K562 (cell line): ENCODE measurements around the gene SOX18. TPM values are rescaled to one million over a fixed set of nuclear protein-coding genes. Genes with fewer than 3 reads are reported as not detected.

Experiments
- ATF4 ChIP-seq: fragments of 450-650 bp; formaldehyde crosslinking; IDR thresholded peaks from 2 replicates; pipeline ENCODE4 v1.4.0; 2022; ENCODE audit warnings: mild to moderate bottlenecking, moderate library complexity
- BRD4 ChIP-seq: fragments of 200-600 bp; sonication (generic); IDR thresholded peaks from 2 replicates; pipeline ENCODE4 v1.6.1; 2017; ENCODE audit warnings: inconsistent platforms
- CEBPZ ChIP-seq: fragments of 150-350 bp; IDR thresholded peaks from 2 replicates; pipeline ENCODE4 v1.6.1; 2014; ENCODE audit warnings: low read depth, mild to moderate bottlenecking, low read length, borderline replicate concordance
- ETV5 ChIP-seq: sonication (generic); formaldehyde crosslinking; IDR thresholded peaks from 2 replicates; pipeline ENCODE4 v1.4.0; 2020; ENCODE audit warnings: low read depth, mild to moderate bottlenecking, missing genetic modification reagents
- HMGXB4 ChIP-seq: sonication (generic); formaldehyde crosslinking; IDR thresholded peaks from 2 replicates; pipeline ENCODE4 v1.8.1; 2023; ENCODE audit warnings: mild to moderate bottlenecking, missing genetic modification reagents
- KDM4B ChIP-seq, 2 experiments: fragments of 450-650 bp in 1 of 2; sonication (generic) in 1 of 2; IDR thresholded peaks; 2 replicates each; pipeline ENCODE4 v1.6.1; 2016 to 2017; ENCODE audit warnings: borderline replicate concordance in 2 of 2, antibody characterized with exemption in 1 of 2, low read depth in 1 of 2, mild to moderate bottlenecking in 1 of 2
- RCOR1 ChIP-seq, 2 experiments: IDR thresholded peaks; 2 replicates each; pipeline ENCODE4 v1.6.1; 2012; ENCODE audit warnings: low read depth in 2 of 2, low read length in 2 of 2, borderline replicate concordance in 1 of 2, improper control_type of control experiment in 1 of 2
- SIRT6 ChIP-seq: IDR thresholded peaks from one replicate; pipeline ENCODE4 v1.6.1; 2012; ENCODE audit warnings: low read depth, mild to moderate bottlenecking, control low read depth, inconsistent platforms, low read length, moderate library complexity
- TEAD1 ChIP-seq, 2 experiments: fragments of 450-650 bp in 1 of 2; sonication (generic) in 1 of 2; formaldehyde crosslinking; IDR thresholded peaks; 2 replicates each; pipeline versions ENCODE4 v1.4.0 to v1.8.0; 2020 to 2022; ENCODE audit warnings: mild to moderate bottlenecking in 2 of 2, missing genetic modification reagents in 1 of 2
- TEAD4 ChIP-seq, 2 experiments: sonication (generic) in 1 of 2; formaldehyde crosslinking in 1 of 2; IDR thresholded peaks; 2 replicates each; pipeline versions ENCODE4 v1.6.1 to v1.8.0; 2012 to 2022; ENCODE audit warnings: borderline replicate concordance in 1 of 2, inconsistent platforms in 1 of 2, low read length in 1 of 2, mild to moderate bottlenecking in 1 of 2, missing genetic modification reagents in 1 of 2
- UBTF ChIP-seq, 2 experiments: IDR thresholded peaks; 2 replicates each; pipeline ENCODE4 v1.6.1; 2012; ENCODE audit warnings: improper control_type of control experiment in 2 of 2, low read depth in 2 of 2, low read length in 2 of 2, borderline replicate concordance in 1 of 2
- ZBTB17 ChIP-seq: fragments of 450-650 bp; formaldehyde crosslinking; IDR thresholded peaks from 2 replicates; pipeline ENCODE4 v1.4.0; 2020; ENCODE audit warnings: mild to moderate bottlenecking
- ZNF146 ChIP-seq: IDR thresholded peaks from one replicate; pipeline ENCODE4 v1.6.1; 2018; ENCODE audit warnings: missing compliant biosample characterization; ENCODE audit not compliant: unreplicated experiment
- ZNF347 ChIP-seq: fragments of 450-650 bp; formaldehyde crosslinking; IDR thresholded peaks from 2 replicates; pipeline ENCODE4 v1.4.0; 2020; ENCODE audit warnings: low read depth, mild to moderate bottlenecking, moderate library complexity
- ZNF507 ChIP-seq: conservative IDR thresholded peaks from 2 replicates; pipeline ENCODE4 v1.6.1; 2017; ENCODE audit warnings: missing genetic modification characterization, missing compliant biosample characterization
- ZNF699 ChIP-seq: fragments of 250-450 bp; sonication (Bioruptor Pico); IDR thresholded peaks from 2 replicates; pipeline ENCODE4 v1.8.0; 2021; ENCODE audit warnings: mild to moderate bottlenecking, moderate library complexity; ENCODE audit not compliant: insufficient replicate concordance
- ZSCAN32 ChIP-seq: fragments of 450-650 bp; formaldehyde crosslinking; IDR thresholded peaks from 2 replicates; pipeline ENCODE4 v1.4.0; 2020; ENCODE audit warnings: mild to moderate bottlenecking, moderate library complexity
- polyA plus RNA-seq, 8 experiments: library from polyadenylated mRNA; depleted of rRNA in 4 of 8; stranded (reverse) in 5 of 8; unstranded in 3 of 8; fragments of >200 nt; fragmentation: Nextera tagmentation in 2 of 8; fragmentation: Illumina TruSeq in 1 of 8; extraction: Ambion mirVana in 2 of 8; extraction: Trizol in 1 of 8; gene quantifications; 2 replicates each; pipeline versions ENCODE4 v1.2.1 to v1.2.3, GENCODE V29; 2011 to 2014; ENCODE audit warnings: inconsistent platforms in 1 of 8, missing spikeins in 1 of 8
- total RNA-seq, 7 experiments: library from RNA; depleted of rRNA in 6 of 7; stranded (reverse); fragments of >200 nt in 6 of 7; fragmentation: Illumina TruSeq in 2 of 7; extraction: Trizol in 2 of 7; gene quantifications; 2 replicates each; pipeline versions ENCODE4 v1.2.1 to v1.2.3, GENCODE V29; 2011 to 2021; ENCODE audit warnings: low replicate concordance in 1 of 7

The SOX18 gene
- total and polyA plus RNA-seq, 9 of the 15 experiments (the other 6 are each of a cell fraction or from before 2014, with no cell fraction given): 0.15 to 19.8 (median 0.33) TPM

GRCh38 chr20:64062596-64063388 lies 13.4 kb upstream of the SOX18 start, which contains the start of gene TCEA2 (continued):
- peak; percentile 13 to 89; a peak in 3 of 4 replicates for TF ChIP-seq TEAD1 (CRISPR knock-in tag; IDR thresholded peaks at IDR 0.05)
- TF ChIP-seq ZSCAN32 (CRISPR knock-in tag): no peak
- no peak for TF ChIP-seq ZNF507 (tag)
- TF ChIP-seq UBTF (IDR thresholded peaks at IDR 0.05; ENCODE audit: borderline replicate concordance in 1 of 2, low read depth in 2 of 2, low read length in 2 of 2): no peak
- TF ChIP-seq ZNF347 (CRISPR knock-in tag): no peak
- no peak for TF ChIP-seq TEAD4 (IDR thresholded peaks at IDR 0.05; ENCODE audit: low read length)
- TF ChIP-seq TEAD4 (CRISPR knock-in tag; IDR thresholded peaks at IDR 0.05; ENCODE audit: borderline replicate concordance): no peak
- no peak for TF ChIP-seq BRD4
- no peak for TF ChIP-seq HMGXB4 (CRISPR knock-in tag)
- peak; percentile 58; the same call in 1 of the 2 replicates for TF ChIP-seq ETV5 (CRISPR knock-in tag)
- TF ChIP-seq ZBTB17 (CRISPR knock-in tag): peak; percentile 81
- TF ChIP-seq CEBPZ: no peak
- no peak for TF ChIP-seq ZNF146 (CRISPR knock-in tag)
- TF ChIP-seq ZNF699 (CRISPR knock-in tag): no peak
- no peak for TF ChIP-seq SIRT6
- TF ChIP-seq RCOR1 (IDR thresholded peaks at IDR 0.05; ENCODE audit: borderline replicate concordance in 1 of 2, low read depth in 2 of 2, low read length in 2 of 2): 0 out of 4 replicates have a peak, but pooled peaks of 1 of the 2 experiments have one; percentile 15
- peak; percentile 73 for TF ChIP-seq ATF4 (CRISPR knock-in tag)
- no peak for TF ChIP-seq KDM4B (IDR thresholded peaks at IDR 0.05; ENCODE audit: borderline replicate concordance in 2 of 2, low read depth in 1 of 2)
